Measurements from ENCODE around the gene BTBD17.

BTBD17 gene

DNA sequence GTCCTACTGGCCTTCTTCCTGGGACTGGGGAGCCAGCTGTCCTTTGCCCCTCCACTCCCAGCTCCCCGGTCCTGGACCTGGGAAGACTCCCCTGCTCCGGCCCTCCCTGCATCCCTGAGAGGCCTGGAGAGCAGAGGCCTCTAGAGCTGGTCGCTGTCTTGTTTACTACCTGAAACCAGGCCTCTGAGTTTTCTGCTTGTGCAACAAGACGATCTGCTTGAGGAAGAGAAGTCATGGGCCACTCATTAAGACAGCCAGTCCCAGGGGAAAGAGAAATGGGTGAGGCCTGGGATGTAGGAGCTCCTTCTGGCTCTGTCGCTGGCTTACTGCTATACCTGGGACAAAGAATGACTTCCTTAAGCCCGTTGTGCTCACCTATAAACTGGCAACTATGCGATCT lies 40.4 kb upstream of the BTBD17 start:
- H3K4me2 ChIP-seq (ENCODE audit: low read length), result no peak overlapping the region
- peaks cover 4% of the 10 kb centered on the region for H3K4me1 ChIP-seq
- H3K79me2 ChIP-seq, result no peaks in the 10 kb centered on the region
- H3K9ac ChIP-seq, result no peak overlapping the region
- H3K36me3 ChIP-seq (ENCODE audit: control insufficient read depth, insufficient read depth, low read length), result no peaks in the 10 kb centered on the region
- H3K4me3 ChIP-seq (ENCODE audit: low read depth, low read length), result no peak overlapping the region
- H3K9me3 ChIP-seq (ENCODE audit: control insufficient read depth, low read length), result no peaks in the 10 kb centered on the region
- H2AFZ ChIP-seq, result no peak overlapping the region
- TF ChIP-seq, protein P1, sequence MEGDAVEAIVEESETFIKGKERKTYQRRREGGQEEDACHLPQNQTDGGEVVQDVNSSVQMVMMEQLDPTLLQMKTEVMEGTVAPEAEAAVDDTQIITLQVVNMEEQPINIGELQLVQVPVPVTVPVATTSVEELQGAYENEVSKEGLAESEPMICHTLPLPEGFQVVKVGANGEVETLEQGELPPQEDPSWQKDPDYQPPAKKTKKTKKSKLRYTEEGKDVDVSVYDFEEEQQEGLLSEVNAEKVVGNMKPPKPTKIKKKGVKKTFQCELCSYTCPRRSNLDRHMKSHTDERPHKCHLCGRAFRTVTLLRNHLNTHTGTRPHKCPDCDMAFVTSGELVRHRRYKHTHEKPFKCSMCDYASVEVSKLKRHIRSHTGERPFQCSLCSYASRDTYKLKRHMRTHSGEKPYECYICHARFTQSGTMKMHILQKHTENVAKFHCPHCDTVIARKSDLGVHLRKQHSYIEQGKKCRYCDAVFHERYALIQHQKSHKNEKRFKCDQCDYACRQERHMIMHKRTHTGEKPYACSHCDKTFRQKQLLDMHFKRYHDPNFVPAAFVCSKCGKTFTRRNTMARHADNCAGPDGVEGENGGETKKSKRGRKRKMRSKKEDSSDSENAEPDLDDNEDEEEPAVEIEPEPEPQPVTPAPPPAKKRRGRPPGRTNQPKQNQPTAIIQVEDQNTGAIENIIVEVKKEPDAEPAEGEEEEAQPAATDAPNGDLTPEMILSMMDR (IDR thresholded peaks at IDR 0.05), result no peak
- no peak overlapping the region for H3K27ac ChIP-seq
- H3K27me3 ChIP-seq (ENCODE audit: control insufficient read depth, insufficient read depth, low read length), result no peaks in the 10 kb centered on the region

DNA sequence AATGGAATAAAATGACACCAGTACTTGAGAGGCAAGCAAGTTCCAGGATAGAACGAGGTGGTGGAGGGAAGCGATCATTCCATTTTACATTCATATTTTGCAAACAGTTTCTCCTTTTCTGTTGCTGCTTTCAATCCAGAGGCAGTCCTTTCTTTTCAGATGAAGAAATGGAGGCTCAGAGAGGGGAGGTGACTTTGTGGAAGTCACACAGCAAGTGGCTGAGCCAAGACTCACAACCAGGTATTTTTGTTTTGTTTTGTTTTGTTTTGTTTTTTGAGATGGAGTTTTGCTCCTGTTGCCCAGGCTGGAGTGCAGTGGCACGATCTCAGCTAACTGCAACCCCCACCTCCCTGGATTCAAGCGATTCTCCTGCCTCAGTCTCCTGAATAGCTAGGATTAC lies 34.9 kb upstream of the BTBD17 start:
- Histone ChIP-seq H3K79me2 (no peaks in the 10 kb centered on the region), H3K9me3 (ENCODE audit: control insufficient read depth, low read length) (no peaks in the 10 kb centered on the region), H3K4me3 (ENCODE audit: low read depth, low read length) (no peak overlapping the region), H3K36me3 (ENCODE audit: control insufficient read depth, insufficient read depth, low read length) (no peaks in the 10 kb centered on the region), H3K9ac (no peak overlapping the region), H3K27ac (no peak overlapping the region), H3K27me3 (ENCODE audit: control insufficient read depth, insufficient read depth, low read length) (no peaks in the 10 kb centered on the region), H3K4me1 (peaks cover 10% of the 10 kb centered on the region), H2AFZ (no peak overlapping the region), H3K4me2 (ENCODE audit: low read length) (no peak overlapping the region)
- TF ChIP-seq, protein P1 (IDR thresholded peaks at IDR 0.05), result no peak

DNA sequence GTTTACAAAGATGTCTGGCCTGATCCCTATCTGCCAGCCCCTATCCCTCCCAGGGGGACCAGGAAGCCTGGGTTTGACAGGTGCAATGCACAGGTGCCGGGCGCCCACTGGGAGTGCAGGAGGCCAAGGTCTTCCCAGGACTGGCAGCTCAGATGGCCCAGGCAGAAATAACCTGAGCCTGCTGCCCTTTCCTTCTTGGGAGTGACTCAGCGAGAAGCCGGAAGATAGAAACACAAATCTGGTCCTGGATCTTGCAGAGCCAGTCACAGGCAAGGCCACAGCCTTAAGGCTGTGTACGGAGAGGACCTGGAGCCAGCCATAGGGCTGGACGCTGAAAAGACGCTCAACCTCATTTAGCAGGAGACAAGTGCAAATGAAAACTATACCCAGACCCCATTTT lies 33.3 kb upstream of the BTBD17 start:
- no peaks in the 10 kb centered on the region for H3K79me2 ChIP-seq

DNA sequence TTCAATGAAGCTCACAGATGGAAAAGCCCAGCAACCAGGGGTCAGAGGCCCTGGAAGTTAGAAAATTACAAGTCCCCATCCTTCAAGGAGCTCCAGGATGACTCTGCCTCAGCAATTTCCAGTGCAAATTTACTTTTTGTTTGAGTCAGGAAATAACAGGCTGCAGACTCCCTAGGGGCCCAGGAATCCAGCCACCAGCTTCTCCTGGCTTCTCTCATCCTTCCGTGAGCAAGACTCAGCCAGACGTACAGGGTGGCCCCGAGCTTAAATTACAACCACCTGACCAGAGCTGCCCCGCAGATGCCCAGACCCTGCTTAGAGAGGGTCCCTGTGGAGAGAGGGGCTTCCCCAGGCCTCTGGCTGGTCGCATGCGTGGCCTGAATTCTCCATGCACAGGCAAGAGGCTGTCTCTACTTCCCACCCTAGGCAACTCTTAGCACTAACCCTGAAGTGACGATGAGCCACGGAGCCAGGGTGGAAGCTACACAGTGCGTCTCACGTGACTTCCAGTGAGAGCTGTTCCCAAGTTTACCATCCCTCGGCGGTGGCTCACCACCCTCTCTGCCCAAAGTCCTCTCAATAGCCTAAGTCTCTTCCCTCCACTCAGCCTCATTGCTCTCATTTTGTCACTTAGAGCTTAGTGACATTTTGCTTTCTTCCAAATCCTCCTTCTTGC lies 32.7 kb upstream of the BTBD17 start:
- Histone ChIP-seq H3K4me3 (ENCODE audit: low read depth, low read length) (no peak overlapping the region), H3K27me3 (ENCODE audit: control insufficient read depth, insufficient read depth, low read length) (no peaks in the 10 kb centered on the region), H3K9ac (no peak overlapping the region), H3K4me1 (peaks cover 10% of the 10 kb centered on the region), H3K9me3 (ENCODE audit: control insufficient read depth, low read length) (no peaks in the 10 kb centered on the region), H3K4me2 (ENCODE audit: low read length) (no peak overlapping the region), H3K36me3 (ENCODE audit: control insufficient read depth, insufficient read depth, low read length) (no peaks in the 10 kb centered on the region), H2AFZ (peak overlapping the region; percentile 90), H3K27ac (peak overlapping the region; percentile 66), H3K79me2 (no peaks in the 10 kb centered on the region)
- TF ChIP-seq, protein P1 (IDR thresholded peaks at IDR 0.05), result no peak

More for the DNA sequence above, 33.3 kb upstream of the BTBD17 start:
- Histone ChIP-seq H3K9me3 (ENCODE audit: control insufficient read depth, low read length) (no peaks in the 10 kb centered on the region), H3K4me2 (ENCODE audit: low read length) (no peak overlapping the region), H3K27me3 (ENCODE audit: control insufficient read depth, insufficient read depth, low read length) (no peaks in the 10 kb centered on the region), H3K36me3 (ENCODE audit: control insufficient read depth, insufficient read depth, low read length) (no peaks in the 10 kb centered on the region), H3K27ac (peak overlapping the region; percentile 66), H2AFZ (peak overlapping the region; percentile 90), H3K4me1 (peaks cover 10% of the 10 kb centered on the region), H3K4me3 (ENCODE audit: low read depth, low read length) (no peak overlapping the region), H3K9ac (no peak overlapping the region)
- TF ChIP-seq, protein P1 (IDR thresholded peaks at IDR 0.05), result peak; percentile 7

DNA sequence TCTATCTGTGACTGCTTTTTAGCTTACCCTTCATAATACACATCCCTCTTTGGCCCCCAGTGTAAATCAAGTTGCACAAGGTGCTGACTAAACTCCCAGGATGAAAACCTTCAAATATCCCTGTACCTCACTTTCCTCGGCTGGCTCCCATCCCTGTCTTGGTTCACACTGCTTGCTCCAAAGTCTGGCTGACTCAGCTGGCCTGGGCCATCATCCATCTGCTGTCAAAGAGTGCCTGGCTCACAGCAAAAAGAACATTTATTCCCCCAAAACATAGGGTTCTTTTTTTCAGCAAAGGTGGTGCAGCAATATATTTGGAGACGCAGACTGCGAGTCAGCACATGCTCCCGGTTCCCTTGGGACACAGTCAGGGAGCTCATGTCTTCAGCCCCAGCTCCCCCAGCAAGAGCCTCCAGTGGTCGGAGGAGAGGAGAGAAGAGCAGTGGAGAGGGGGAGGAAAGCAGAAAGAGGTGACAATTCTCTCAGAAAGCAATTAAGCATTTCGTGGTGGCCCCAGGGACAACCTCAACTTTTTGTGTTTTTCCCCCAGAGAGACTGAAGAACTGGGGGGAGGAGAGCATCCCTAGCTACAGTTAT lies 31.8 kb upstream of the BTBD17 start:
- no peak overlapping the region for H3K4me2 ChIP-seq (ENCODE audit: low read length)
- H3K9me3 ChIP-seq (ENCODE audit: control insufficient read depth, low read length), result no peaks in the 10 kb centered on the region
- TF ChIP-seq, protein P1 (IDR thresholded peaks at IDR 0.05), result no peak
- H2AFZ ChIP-seq, result no peak overlapping the region
- no peak overlapping the region for H3K27ac ChIP-seq
- no peaks in the 10 kb centered on the region for H3K36me3 ChIP-seq (ENCODE audit: control insufficient read depth, insufficient read depth, low read length)
- H3K9ac ChIP-seq, result no peak overlapping the region
- no peaks in the 10 kb centered on the region for H3K79me2 ChIP-seq
- H3K4me3 ChIP-seq (ENCODE audit: low read depth, low read length), result no peak overlapping the region
- peaks cover 10% of the 10 kb centered on the region for H3K4me1 ChIP-seq
- no peaks in the 10 kb centered on the region for H3K27me3 ChIP-seq (ENCODE audit: control insufficient read depth, insufficient read depth, low read length)

Data from parathyroid adenoma (tissue), 2 donors.